DND-41 (cell line): ENCODE results near the gene TUBB6.

Source experiments
- CTCF ChIP-seq: IDR thresholded peaks from 2 replicates; pipeline ENCODE4 v1.5.1; 2012; ENCODE audit warnings: borderline replicate concordance, low read length, moderate library complexity, mild to moderate bottlenecking; ENCODE audit not compliant: poor library complexity, severe bottlenecking; ENCODE audit errors: extremely low read depth
- EZH2 ChIP-seq: IDR thresholded peaks from 3 replicates; pipeline ENCODE4 v1.6.1; 2012; ENCODE audit warnings: borderline replicate concordance, low read depth, mild to moderate bottlenecking, moderate library complexity, low read length, inconsistent platforms; ENCODE audit not compliant: severe bottlenecking

- TF ChIP-seq CTCF (no peak), EZH2 (no peak)
Measured at GRCh38 chr18:12334366-12334808, 26.3 kb downstream of the TUBB6 start.
